Uterus (tissue), 4 donors: ENCODE results near the gene KRT3. TPM values are rescaled to one million over a fixed set of nuclear protein-coding genes. Genes with fewer than 3 reads are reported as not detected.

Source experiments
- DNase-seq, 2 donors: peaks; one replicate each; pipeline ENCODE4 v3.0.0-alpha.2; 2019 to 2020
- H3K27ac ChIP-seq, 2 donors: fragments of 200-600 bp; sonication (generic); 1 replicate in 1 of 2; 2 replicates in 1 of 2; pipeline ENCODE4 v1.5.1; 2016 to 2018
- H3K27me3 ChIP-seq, 2 donors: fragments of 200-600 bp; sonication (generic); one replicate each; pipeline ENCODE4 v1.5.1; 2018 to 2019; ENCODE audit warnings: control low read depth in 1 of 2
- H3K36me3 ChIP-seq, 2 donors: fragments of 200-600 bp; sonication (generic); one replicate each; pipeline ENCODE4 v1.5.1; 2019; ENCODE audit warnings: control low read depth in 1 of 2
- H3K4me1 ChIP-seq, 2 donors: fragments of 200-600 bp; sonication (generic); one replicate each; pipeline ENCODE4 v1.5.1; 2018 to 2019; ENCODE audit warnings: control low read depth in 1 of 2
- H3K4me3 ChIP-seq, 2 donors: fragments of 200-600 bp; sonication (generic); 1 replicate in 1 of 2; 2 replicates in 1 of 2; pipeline ENCODE4 v1.5.1; 2018 to 2019; ENCODE audit warnings: mild to moderate bottlenecking in 1 of 2
- H3K9me3 ChIP-seq, 2 donors: fragments of 200-600 bp; sonication (generic); one replicate each; pipeline ENCODE4 v1.5.1; 2019; ENCODE audit warnings: control low read depth in 1 of 2
- CTCF ChIP-seq, 4 experiments: fragments of 200-600 bp in 2 of 4; fragments of 450-650 bp in 2 of 4; sonication (generic) in 2 of 4; IDR thresholded peaks; one replicate each; pipeline ENCODE4 v1.5.1; 2016 to 2019; ENCODE audit warnings: antibody characterized with exemption in 4 of 4, mild to moderate bottlenecking in 2 of 4, moderate library complexity in 1 of 4
- POLR2A ChIP-seq, 2 donors: fragments of 450-650 bp; IDR thresholded peaks; one replicate each; pipeline ENCODE4 v1.6.1; 2016; ENCODE audit warnings: antibody characterized with exemption in 2 of 2, mild to moderate bottlenecking in 1 of 2, moderate library complexity in 1 of 2
- intact Hi-C: fragments of 100-400 bp; cut with DNase I; formaldehyde crosslinking; loops from one replicate; pipeline ENCODE4 v1.15.1; 2023; ENCODE audit warnings: low total_unique reads
- total RNA-seq, 4 donors: library from RNA; depleted of rRNA in 3 of 4; stranded (reverse); fragments of >200 nt in 3 of 4; gene quantifications; one replicate each; pipeline versions ENCODE4 v1.1.0 to v1.2.4, GENCODE V29; 2014 to 2023
- donor health status: DM: yes; HTN: yes; CAD: no.

The KRT3 gene
- total RNA-seq, 4 donors from 2014 or later, result not detected

GRCh38 chr12:52788876-52789636, 6.9 kb downstream of the KRT3 start:
- intact Hi-C loops, result no loop called here
- no peaks in the 10 kb centered on the region for H3K4me1 ChIP-seq

GRCh38 chr12:52788192-52788875, 7.6 kb downstream of the KRT3 start:
- H3K4me3 ChIP-seq, result no peak overlapping the region
- H3K27me3 ChIP-seq, result no peaks in the 10 kb centered on the region
- H3K27ac ChIP-seq, result no peak overlapping the region
- no peaks in the 10 kb centered on the region for H3K4me1 ChIP-seq
- DNase-seq, result no peak
- intact Hi-C loops, result no loop called here
- TF ChIP-seq CTCF (IDR thresholded peaks at IDR 0.05) (no peak), POLR2A (IDR thresholded peaks at IDR 0.05) (no peak)
- no peaks in the 10 kb centered on the region for H3K9me3 ChIP-seq
- no peaks in the 10 kb centered on the region for H3K36me3 ChIP-seq

More at GRCh38 chr12:52788876-52789636, 6.9 kb downstream of the KRT3 start:
- no peaks in the 10 kb centered on the region for H3K9me3 ChIP-seq
- TF ChIP-seq CTCF (IDR thresholded peaks at IDR 0.05) (no peak), POLR2A (IDR thresholded peaks at IDR 0.05) (no peak)
- no peak overlapping the region for H3K27ac ChIP-seq
- no peak overlapping the region for H3K4me3 ChIP-seq
- no peak for DNase-seq
- H3K36me3 ChIP-seq, result no peaks in the 10 kb centered on the region
- H3K27me3 ChIP-seq, result no peaks in the 10 kb centered on the region

- intact Hi-C loops, result no loop called here
- no peak overlapping the region for H3K4me3 ChIP-seq
- TF ChIP-seq CTCF (IDR thresholded peaks at IDR 0.05) (no peak), POLR2A (IDR thresholded peaks at IDR 0.05) (no peak)
- no peaks in the 10 kb centered on the region for H3K36me3 ChIP-seq
- no peaks in the 10 kb centered on the region for H3K4me1 ChIP-seq
- no peaks in the 10 kb centered on the region for H3K9me3 ChIP-seq
- no peaks in the 10 kb centered on the region for H3K27me3 ChIP-seq
- no peak for DNase-seq
- no peak overlapping the region for H3K27ac ChIP-seq
These were observed 8.4 kb downstream of the KRT3 start for GRCh38 chr12:52787324-52788191.

- intact Hi-C loops, result no loop called here
- TF ChIP-seq CTCF (IDR thresholded peaks at IDR 0.05) (no peak), POLR2A (IDR thresholded peaks at IDR 0.05) (no peak)
These were observed 11.0 kb downstream of the KRT3 start for GRCh38 chr12:52784909-52785308.

More at GRCh38 chr12:52784909-52785308, 11.0 kb downstream of the KRT3 start:
- no peaks in the 10 kb centered on the region for H3K4me1 ChIP-seq
- H3K36me3 ChIP-seq, result no peaks in the 10 kb centered on the region
- H3K27ac ChIP-seq, result no peak overlapping the region
- no peak for DNase-seq
- H3K4me3 ChIP-seq, result no peak overlapping the region
- no peaks in the 10 kb centered on the region for H3K9me3 ChIP-seq
- no peaks in the 10 kb centered on the region for H3K27me3 ChIP-seq
